HFF-Myc (cell line): ENCODE data around the gene CRX.

Experiments used
- DNase-seq: peaks from one replicate; pipeline ENCODE4 v3.0.0-alpha.2; 2011; ENCODE audit warnings: low read depth; ENCODE audit errors: extremely low read depth
- H3K4me3 ChIP-seq: replicated peaks from 2 replicates; pipeline ENCODE4 v1.5.1; 2011; ENCODE audit warnings: low read depth, mild to moderate bottlenecking, control low read depth, low read length
- TF ChIP-seq, protein P1 (sequence below): IDR thresholded peaks from 2 replicates; pipeline ENCODE4 v1.5.1; 2012; ENCODE audit warnings: mild to moderate bottlenecking, low read depth, low read length, control low read depth; ENCODE audit errors: missing control alignments

Gene CRX

DNA sequence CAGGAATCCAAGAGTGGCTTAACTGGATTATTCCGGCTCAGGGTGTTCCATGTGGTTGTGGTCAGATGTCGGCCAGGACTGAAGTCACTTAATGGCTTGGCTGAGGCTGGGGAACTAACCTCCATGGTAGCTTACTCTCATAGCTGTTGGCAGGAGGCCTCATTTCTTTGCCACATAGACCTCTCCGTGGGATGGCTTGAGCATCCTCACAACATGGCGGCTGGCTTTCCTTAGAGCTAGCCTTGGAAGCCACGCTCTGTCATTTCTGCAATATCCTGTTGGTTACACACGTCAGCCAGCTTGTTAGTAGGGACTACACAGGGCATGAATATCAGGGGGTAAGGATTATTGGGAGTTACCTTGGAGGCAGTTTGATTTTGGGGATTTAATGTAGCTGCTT is 5.1 kb downstream of the CRX start:
- DNase-seq: no peak
- TF ChIP-seq, protein P1, sequence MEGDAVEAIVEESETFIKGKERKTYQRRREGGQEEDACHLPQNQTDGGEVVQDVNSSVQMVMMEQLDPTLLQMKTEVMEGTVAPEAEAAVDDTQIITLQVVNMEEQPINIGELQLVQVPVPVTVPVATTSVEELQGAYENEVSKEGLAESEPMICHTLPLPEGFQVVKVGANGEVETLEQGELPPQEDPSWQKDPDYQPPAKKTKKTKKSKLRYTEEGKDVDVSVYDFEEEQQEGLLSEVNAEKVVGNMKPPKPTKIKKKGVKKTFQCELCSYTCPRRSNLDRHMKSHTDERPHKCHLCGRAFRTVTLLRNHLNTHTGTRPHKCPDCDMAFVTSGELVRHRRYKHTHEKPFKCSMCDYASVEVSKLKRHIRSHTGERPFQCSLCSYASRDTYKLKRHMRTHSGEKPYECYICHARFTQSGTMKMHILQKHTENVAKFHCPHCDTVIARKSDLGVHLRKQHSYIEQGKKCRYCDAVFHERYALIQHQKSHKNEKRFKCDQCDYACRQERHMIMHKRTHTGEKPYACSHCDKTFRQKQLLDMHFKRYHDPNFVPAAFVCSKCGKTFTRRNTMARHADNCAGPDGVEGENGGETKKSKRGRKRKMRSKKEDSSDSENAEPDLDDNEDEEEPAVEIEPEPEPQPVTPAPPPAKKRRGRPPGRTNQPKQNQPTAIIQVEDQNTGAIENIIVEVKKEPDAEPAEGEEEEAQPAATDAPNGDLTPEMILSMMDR: no peak
- H3K4me3 ChIP-seq: no peak overlapping the region

DNA sequence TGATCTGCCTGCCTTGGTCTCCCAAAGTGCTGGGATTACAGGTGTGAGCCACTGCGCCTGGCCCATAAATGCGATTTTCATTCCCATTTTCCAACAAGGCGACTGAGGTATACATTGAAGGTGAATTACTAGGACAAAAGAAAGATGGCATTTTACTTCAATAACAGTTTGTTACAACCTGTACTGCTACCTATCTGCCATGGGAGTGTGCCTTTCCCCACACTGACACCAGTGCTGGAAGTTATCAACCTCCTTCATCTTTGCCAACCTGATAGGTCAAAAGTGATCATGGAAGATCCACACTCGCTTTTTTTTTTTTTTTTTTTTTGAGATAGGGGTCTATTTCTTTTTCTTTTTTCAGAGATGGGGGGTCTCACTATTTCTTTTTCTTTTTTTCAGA is 11.0 kb downstream of the CRX start:
- TF ChIP-seq, protein P1: no peak
- no peak for DNase-seq
- H3K4me3 ChIP-seq: no peak overlapping the region

DNA sequence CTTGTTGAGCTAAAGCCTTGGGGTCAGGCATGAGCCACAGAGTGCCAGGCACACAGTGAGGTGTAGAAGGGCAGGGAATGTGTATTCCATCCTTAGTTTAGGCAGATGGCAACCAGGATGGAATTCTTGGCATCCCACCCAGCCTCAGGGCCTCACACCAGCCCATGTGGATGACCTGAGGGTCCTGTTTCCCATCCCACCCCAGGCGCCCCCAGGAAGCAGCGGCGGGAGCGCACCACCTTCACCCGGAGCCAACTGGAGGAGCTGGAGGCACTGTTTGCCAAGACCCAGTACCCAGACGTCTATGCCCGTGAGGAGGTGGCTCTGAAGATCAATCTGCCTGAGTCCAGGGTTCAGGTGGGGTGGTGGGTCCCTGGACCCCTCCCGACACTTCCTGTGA is 14.3 kb downstream of the CRX start:
- TF ChIP-seq, protein P1: no peak
- DNase-seq: no peak
- no peak overlapping the region for H3K4me3 ChIP-seq

DNA sequence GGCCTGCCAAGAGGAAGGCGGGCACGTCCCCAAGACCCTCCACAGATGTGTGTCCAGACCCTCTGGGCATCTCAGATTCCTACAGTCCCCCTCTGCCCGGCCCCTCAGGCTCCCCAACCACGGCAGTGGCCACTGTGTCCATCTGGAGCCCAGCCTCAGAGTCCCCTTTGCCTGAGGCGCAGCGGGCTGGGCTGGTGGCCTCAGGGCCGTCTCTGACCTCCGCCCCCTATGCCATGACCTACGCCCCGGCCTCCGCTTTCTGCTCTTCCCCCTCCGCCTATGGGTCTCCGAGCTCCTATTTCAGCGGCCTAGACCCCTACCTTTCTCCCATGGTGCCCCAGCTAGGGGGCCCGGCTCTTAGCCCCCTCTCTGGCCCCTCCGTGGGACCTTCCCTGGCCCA is 17.7 kb downstream of the CRX start:
- DNase-seq: no peak
- TF ChIP-seq, protein P1: no peak

DNA sequence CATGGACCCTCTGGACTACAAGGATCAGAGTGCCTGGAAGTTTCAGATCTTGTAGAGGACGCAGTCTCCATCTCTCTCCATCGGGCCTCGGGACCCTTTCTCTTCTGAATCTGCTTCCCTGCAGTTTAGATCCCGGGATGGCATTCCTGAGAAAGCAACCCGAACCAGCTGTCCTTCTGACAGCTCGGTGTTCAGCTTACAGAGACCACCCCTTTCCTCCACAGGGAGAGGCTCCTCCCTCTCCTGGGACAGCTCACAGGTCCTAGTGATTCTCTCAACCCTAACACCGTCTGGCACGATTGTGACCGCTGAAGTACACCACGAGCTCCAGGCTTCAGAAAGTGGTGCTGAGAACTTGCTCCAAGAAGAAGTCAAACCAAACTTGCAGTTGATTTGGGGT is 18.2 kb downstream of the CRX start:
- DNase-seq: no peak
- TF ChIP-seq, protein P1: no peak
- H3K4me3 ChIP-seq: no peak overlapping the region

More for the DNA sequence above, 17.7 kb downstream of the CRX start:
- no peak overlapping the region for H3K4me3 ChIP-seq

DNA sequence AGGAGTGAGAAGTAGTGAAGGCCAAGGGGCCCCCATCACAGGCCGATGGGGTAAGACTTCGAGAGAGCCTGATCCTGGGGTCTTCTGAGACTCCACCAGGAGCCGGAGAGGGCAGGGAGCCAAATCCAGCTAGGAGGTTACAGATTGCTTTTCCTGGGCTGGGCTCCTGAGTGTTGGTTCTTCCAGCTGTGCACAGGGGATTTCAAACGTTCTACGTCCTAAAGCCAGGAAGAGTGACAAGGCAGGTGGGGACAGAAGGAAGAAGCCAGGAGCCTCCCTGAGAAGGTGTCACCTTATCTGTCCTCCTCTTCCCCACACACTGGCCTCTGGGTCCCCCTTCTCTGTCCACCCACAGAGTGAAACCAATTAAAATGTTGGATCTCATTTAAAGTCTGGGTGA is 21.2 kb downstream of the CRX start:
- DNase-seq: no peak
- TF ChIP-seq, protein P1: no peak

DNA sequence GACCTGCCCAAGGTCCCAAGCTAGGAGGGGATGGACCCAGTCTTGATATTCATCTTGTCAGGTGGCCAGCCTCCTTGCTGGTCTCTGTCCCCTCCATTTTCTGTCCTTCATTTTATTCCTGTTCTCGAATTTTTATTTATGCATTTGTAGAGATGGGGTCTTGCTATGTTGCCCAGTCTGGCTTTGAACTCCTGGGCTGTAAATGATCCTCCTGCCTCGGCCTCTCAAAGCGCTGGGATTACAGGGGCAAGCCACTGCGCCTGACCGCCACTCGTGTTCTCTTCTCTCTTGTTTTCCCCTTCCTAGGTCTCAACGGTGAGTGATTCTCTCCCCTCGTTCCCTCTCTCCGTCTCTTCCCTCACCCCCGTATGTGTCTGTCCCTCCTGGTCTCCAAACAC is 26.7 kb downstream of the CRX start:
- TF ChIP-seq, protein P1: no peak
- no peak for DNase-seq
- H3K4me3 ChIP-seq: no peak overlapping the region

More for the DNA sequence above, 21.2 kb downstream of the CRX start:
- no peak overlapping the region for H3K4me3 ChIP-seq
